ENCODE results near the gene RFPL2.
"Not testable (repeated sequence)": the region's sequence is repeated elsewhere in the genome, so short reads cannot be mapped to it uniquely, and the experiment has no call there.

The RFPL2 gene

GRCh38 chr22:32164075-32164860 lies 40.6 kb downstream of the RFPL2 start:
- DNase-seq (ENCODE audit: low spot score), result no peak

DNA sequence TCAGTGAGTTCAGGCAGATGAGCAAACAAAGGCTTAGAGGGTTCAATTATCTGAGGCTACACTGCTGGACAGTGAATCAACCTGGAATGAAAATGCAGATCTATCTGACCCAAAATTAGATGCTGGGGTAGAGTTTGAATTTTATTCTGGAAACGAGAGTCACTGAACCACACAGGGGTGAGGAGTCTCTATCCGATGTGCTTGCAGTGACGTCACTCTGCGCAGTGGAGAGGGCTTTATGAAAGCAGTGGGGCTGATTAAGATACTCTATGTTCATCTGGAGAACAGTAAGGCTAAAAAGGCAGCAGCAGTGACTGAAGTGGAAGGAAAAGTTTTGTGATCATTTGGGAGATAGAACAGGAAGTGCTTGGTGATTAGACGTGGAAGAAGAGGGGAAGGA lies 44.5 kb downstream of the RFPL2 start:
- DNase-seq (ENCODE audit: low spot score), result not testable (repeated sequence)

GRCh38 chr22:32158712-32159533 lies 46.0 kb downstream of the RFPL2 start, which contains the start of gene C22orf42:
Gene C22orf42 (minus strand): TSS chr22:32159303. CDS start chr22:32159215, 88 bp downstream.
- DNase-seq (ENCODE audit: low spot score), result no peak

DNA sequence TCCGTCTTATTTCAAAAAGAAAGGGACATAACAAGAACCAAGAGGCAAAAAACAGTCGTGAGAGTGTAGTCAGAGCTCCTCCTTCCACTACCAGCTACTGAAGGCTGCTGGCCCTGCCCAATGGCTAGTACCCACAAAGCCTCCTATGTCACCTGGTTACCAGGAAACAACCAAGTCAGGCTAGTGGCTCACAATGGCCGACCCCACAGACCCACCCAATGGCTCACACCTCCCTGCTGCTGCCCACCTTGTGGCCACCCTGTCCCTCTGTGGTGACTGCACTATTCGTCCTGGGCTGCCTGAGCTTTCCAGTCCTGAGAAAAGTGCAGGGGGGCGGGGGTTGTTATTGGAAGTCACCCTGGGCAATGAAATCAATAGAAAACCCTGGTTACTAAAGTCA lies 47.2 kb downstream of the RFPL2 start:
- DNase-seq (ENCODE audit: low spot score), result not testable (repeated sequence)

DNA sequence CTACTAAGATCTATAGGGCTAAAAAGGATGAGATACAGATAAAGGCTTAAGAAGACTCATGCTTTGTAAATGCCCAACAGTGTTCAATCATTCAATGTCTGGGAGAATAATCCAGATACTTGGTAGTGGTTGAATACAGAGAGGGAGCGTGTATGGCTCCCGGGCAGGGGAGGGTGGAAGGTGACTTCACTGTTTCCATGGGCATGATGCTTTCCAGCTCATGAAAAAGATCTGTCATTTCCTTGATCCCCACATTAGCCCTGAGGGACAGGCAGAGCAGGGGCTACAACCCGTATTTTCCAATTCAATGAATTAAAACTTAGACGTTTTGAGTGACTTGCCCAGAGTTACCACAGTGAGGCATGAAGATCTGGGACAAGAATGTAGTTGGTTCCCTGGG lies 50.1 kb downstream of the RFPL2 start:
- not testable (repeated sequence) for DNase-seq (ENCODE audit: low spot score)

GRCh38 chr22:32151641-32152040 lies 53.2 kb downstream of the RFPL2 start:
- DNase-seq (ENCODE audit: low spot score), result not testable (repeated sequence)

- DNase-seq (ENCODE audit: low spot score), result not testable (repeated sequence)
These were observed 54.2 kb downstream of the RFPL2 start for GRCh38 chr22:32150647-32151046.

- DNase-seq (ENCODE audit: low spot score), result not testable (repeated sequence)
These were observed 56.5 kb downstream of the RFPL2 start for GRCh38 chr22:32148372-32148771.

GRCh38 chr22:32147128-32147527 lies 57.7 kb downstream of the RFPL2 start:
- not testable (repeated sequence) for DNase-seq (ENCODE audit: low spot score)

DNA sequence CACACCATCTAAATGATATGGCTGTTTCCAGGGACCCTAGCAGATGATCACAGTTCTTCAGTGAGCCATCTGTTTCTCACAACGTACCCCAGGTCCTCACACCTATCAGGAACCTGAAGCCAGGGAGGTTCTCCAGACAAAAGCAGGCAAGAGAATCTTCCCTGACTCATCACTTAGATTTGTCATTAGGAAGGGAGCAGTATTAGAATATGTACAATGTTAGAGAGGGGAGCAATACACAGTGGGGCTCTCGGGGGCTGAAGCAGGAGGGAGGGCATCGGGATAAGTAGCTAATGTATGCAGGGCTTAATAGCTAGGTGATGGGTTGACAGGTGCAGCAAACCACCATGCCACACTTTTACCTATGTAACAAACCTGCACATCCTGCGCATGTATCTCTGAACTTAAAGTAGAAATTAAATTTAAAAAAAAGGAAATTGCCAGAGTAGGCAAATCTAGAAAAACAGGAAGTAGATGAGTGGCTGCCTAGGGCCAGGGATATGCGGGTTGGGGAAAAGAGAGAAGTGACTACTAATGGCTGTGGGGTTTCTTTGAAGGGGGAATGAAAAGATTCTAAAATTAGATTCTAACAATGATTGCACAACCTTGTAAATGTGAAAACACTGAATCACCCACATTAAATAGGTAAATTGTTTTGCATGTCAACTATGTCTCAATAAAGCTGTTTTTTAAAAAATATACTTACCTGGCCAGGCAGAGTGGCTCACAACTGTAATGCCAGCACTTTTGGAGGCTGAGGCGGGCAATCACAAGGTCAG lies 60.2 kb downstream of the RFPL2 start:
- DNase-seq (ENCODE audit: low spot score), result no peak

GRCh38 chr22:32142600-32142999 lies 62.3 kb downstream of the RFPL2 start:
- no peak for DNase-seq (ENCODE audit: low spot score)

DNA sequence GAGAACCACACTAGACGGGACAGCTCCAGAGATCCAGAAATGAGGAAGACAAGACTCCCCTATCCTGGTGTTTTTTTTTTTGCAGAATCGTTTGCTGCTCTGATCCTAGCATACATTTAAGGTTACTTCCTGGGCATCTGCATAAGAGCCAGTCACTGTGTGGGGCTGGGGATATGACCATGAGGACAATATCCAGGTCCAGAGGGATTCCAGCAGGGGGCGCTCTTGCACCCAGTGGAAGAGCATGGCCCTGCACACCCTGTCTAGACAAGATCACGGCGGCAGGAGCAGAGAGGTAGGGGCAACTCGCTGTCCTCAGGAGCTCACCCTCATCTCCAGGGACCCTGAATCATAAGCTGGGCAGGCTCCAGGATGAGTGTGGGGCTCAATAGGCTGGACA lies 64.2 kb downstream of the RFPL2 start:
- not testable (repeated sequence) for DNase-seq (ENCODE audit: low spot score)
